K562 (cell line): ENCODE data around the gene ARSA.
"Not testable (repeated sequence)": the region's sequence is repeated elsewhere in the genome, so short reads cannot be mapped to it uniquely, and the experiment has no call there.

Experiments
- FOXK2 ChIP-seq, 2 experiments: fragments of 450-650 bp; IDR thresholded peaks in 1 of 2; conservative IDR thresholded peaks in 1 of 2; 2 replicates each; pipeline ENCODE4 v1.6.1; 2016; ENCODE audit warnings: low read depth in 2 of 2, mild to moderate bottlenecking in 1 of 2
- NR1H2 ChIP-seq: sonication (generic); formaldehyde crosslinking; IDR thresholded peaks from 2 replicates; pipeline ENCODE4 v1.4.0; 2020; ENCODE audit warnings: mild to moderate bottlenecking, missing genetic modification reagents
- ZNF436 ChIP-seq: fragments of 250-450, 450-650 bp; sonication (Bioruptor Pico); formaldehyde crosslinking; IDR thresholded peaks from 2 replicates; pipeline ENCODE4 v1.7.0; 2020; ENCODE audit warnings: mild to moderate bottlenecking
- TF ChIP-seq, protein P1 (sequence below), 3 experiments: fragments of 200-800 bp in 1 of 3; fragments of 250-450 bp in 1 of 3; fragments of 450-650 bp in 1 of 3; sonication (Bioruptor Pico) in 1 of 3; sonication (Bioruptor generic) in 1 of 3; formaldehyde crosslinking in 1 of 3; IDR thresholded peaks; 2 replicates each; pipeline versions ENCODE4 v1.6.1 to v1.8.0; 2016 to 2022; ENCODE audit warnings: mild to moderate bottlenecking in 2 of 3, missing genetic modification characterization in 2 of 3, missing compliant biosample characterization in 1 of 3, moderate library complexity in 1 of 3

DNA sequence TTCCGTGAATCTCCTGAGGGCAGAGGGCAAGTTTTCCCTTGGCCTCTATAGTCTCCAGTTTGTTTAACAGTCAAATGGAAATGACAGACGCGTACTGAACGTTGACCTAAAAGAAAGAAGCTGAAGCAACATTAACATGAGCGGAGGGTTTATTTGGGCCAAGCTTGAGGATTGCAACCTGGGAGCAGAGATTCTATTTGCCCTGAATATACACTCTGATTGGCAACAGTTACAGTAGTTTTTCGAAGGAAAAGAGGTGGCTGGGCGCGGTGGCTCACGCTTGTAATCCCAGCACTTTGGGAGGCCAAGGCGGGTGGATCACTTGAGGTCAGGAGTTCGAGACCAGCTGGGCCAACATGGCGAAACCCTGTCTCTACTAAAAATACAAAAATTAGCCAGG, 12.3 kb upstream of the ARSA start:
- TF ChIP-seq, protein P1, sequence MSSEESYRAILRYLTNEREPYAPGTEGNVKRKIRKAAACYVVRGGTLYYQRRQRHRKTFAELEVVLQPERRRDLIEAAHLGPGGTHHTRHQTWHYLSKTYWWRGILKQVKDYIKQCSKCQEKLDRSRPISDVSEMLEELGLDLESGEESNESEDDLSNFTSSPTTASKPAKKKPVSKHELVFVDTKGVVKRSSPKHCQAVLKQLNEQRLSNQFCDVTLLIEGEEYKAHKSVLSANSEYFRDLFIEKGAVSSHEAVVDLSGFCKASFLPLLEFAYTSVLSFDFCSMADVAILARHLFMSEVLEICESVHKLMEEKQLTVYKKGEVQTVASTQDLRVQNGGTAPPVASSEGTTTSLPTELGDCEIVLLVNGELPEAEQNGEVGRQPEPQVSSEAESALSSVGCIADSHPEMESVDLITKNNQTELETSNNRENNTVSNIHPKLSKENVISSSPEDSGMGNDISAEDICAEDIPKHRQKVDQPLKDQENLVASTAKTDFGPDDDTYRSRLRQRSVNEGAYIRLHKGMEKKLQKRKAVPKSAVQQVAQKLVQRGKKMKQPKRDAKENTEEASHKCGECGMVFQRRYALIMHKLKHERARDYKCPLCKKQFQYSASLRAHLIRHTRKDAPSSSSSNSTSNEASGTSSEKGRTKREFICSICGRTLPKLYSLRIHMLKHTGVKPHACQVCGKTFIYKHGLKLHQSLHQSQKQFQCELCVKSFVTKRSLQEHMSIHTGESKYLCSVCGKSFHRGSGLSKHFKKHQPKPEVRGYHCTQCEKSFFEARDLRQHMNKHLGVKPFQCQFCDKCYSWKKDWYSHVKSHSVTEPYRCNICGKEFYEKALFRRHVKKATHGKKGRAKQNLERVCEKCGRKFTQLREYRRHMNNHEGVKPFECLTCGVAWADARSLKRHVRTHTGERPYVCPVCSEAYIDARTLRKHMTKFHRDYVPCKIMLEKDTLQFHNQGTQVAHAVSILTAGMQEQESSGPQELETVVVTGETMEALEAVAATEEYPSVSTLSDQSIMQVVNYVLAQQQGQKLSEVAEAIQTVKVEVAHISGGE (CRISPR knock-in tag; IDR thresholded peaks at IDR 0.05) = not testable (repeated sequence)
- TF ChIP-seq NR1H2 (CRISPR knock-in tag); ZNF436; FOXK2 (conservative IDR thresholded peaks at IDR 0.05 in 1 of 2, IDR thresholded peaks at IDR 0.05 in 1 of 2; ENCODE audit: low read depth in 2 of 2): not testable (repeated sequence)
